Activated naive CD4-positive, alpha-beta T cell (primary cell): ENCODE data around the gene SLC39A11.

ENCODE experiments used
- DNase-seq, 4 experiments: peaks; one replicate each; lab custom pipeline; 2025; lab: John Stamatoyannopoulos, UW

The SLC39A11 gene

DNA sequence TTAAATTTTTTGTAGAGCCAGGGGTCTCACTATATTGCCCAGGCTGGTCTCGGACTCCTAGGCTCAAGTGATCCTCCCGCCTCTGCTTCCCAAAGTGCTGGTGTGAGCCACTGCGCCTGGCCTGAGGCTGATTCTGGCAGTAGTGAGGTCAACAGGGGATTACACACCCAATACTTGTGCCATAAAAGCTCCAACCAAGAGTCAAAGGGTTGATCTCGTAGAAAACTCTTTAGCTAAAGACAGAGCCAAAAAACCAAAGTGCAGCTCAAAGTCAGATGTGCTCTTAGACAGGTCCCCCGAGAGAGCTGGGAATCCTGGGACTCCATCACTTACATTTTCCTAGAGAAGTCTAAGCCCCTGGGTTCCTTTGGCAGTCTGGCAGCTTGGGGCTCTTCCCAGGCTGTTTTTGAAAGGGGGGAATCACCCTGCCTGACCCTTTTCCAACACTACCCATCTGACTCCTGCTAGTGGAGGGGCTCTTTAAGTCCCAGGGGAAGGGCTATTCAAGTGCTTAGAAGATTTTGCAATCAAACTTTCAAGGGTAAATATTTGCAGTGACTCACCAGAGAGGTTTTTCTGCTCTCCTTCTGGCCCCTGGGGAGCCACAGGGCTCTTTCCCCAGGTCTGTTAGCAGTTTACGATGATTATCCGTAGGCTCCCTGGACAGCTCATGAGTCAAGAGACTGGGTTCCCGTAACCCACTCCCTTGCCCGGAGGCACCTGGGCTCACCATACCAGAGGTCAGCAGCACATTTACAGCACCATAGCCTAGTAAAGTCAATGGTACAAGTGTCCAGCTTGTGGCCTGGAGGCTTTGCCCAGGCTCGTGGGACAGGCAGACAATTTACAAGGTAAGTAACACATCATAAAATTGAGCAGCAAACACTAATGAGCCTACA lies 408.7 kb downstream of the SLC39A11 start:
- no peak for DNase-seq

DNA sequence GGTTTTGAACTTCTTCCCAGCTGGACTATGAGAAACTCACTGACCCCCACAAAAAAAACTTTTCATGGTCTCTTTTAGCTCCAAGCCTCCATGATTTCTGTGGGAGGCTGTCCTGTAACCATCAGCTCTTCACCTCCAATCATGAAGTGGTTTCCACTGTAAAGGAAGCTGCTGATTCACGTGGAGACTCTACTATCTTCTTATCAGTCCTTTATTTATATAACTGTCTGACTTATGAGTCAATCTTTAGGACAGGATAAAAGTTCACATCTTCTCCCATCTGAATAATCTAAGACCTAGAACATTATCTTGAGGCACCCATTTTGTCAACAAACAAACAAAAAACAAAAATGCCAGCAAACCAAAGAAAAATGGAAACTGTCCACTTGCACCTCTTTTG lies 409.9 kb downstream of the SLC39A11 start:
- DNase-seq: no peak

DNA sequence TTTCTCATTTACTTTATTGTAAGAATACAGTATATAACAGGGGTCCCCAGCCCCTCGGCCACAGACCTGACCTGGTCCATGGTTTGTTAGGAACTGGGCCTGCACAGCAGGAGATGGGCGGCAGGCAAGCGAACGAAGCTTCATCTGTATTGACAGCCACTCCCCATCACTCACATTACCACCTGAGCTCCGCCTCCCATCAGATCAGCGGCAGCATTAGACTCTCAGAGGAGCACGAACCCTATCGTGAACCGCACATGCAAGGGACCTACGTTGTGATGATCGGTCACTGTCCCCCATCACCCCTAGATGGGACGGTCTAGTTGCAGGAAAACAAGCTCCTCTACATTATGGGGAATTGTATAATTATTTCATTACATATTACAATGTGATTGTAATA lies 410.6 kb downstream of the SLC39A11 start:
- DNase-seq: no peak

DNA sequence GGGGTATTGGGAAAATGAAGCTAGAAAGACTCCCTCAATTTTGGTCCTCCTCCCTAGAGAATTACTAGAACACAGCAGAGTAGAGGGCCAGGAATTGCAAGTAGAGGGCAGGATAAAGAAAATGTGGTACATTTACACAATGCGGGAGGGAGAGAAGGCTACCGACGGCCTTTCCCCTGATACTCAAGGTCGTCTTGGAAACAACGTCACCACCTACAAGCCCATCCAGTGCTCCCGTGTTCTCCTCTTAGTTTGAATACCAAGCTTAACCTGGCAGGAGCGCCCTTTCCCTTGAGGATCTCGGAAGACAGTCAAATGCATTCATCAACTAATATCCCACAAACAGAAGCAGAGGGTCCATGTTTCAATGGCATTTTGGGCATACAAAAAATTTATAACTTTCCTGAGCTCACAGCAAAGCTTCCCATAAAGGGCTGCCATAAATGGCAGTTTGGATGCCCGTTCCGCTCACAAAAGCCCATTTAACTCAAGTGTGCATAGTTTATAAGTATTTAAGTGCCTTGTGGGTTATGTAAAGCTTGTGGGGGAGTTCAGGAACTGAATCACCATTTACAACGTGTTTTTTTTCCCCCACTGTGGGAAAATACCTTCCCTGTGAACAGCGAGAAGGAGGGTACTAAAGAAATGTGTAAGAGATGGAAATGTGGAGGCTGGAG lies 414.6 kb downstream of the SLC39A11 start:
- no peak for DNase-seq

GRCh38 chr17:72677108-72677507 lies 415.4 kb downstream of the SLC39A11 start:
- DNase-seq: no peak

DNA sequence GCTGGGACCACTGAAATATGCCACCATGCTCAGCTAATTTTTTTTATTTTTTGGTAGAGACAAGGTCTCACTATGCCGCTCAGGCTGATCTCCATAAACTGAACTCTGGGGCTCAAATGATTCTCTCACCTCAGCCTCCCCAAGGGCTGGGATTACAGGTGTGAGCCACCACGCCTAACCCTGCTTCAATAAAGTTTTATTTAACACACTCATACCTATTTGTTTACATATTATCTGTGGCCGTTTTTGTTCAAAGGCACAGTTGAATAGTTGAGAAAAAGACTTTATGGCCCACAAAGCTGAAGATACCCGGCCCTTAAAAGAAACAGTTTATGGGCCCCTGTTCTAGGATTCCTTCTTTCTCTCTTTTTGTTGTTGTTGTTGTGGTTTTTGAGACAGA lies 419.8 kb downstream of the SLC39A11 start:
- DNase-seq: no peak

DNA sequence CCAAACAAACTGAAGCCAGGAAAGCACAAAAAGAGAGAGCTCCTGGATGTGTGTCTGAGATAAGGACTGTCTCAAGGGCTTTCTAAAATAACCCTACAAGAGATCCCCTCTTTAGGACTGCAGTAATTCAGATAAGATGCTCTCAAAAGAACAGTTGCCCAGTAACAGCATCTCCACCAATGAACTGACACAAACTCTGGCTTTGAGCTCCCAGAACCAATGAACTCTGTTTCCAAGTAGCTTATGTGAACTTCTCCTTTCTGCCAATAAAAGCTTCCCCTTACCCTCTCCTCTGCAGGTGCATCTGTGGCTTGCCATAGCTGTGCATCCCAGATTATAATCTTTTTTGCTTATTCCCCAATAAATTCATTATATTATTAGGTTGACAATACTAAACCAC lies 421.5 kb downstream of the SLC39A11 start:
- DNase-seq: no peak

GRCh38 chr17:72667096-72668063 lies 425.1 kb downstream of the SLC39A11 start:
- no peak for DNase-seq

DNA sequence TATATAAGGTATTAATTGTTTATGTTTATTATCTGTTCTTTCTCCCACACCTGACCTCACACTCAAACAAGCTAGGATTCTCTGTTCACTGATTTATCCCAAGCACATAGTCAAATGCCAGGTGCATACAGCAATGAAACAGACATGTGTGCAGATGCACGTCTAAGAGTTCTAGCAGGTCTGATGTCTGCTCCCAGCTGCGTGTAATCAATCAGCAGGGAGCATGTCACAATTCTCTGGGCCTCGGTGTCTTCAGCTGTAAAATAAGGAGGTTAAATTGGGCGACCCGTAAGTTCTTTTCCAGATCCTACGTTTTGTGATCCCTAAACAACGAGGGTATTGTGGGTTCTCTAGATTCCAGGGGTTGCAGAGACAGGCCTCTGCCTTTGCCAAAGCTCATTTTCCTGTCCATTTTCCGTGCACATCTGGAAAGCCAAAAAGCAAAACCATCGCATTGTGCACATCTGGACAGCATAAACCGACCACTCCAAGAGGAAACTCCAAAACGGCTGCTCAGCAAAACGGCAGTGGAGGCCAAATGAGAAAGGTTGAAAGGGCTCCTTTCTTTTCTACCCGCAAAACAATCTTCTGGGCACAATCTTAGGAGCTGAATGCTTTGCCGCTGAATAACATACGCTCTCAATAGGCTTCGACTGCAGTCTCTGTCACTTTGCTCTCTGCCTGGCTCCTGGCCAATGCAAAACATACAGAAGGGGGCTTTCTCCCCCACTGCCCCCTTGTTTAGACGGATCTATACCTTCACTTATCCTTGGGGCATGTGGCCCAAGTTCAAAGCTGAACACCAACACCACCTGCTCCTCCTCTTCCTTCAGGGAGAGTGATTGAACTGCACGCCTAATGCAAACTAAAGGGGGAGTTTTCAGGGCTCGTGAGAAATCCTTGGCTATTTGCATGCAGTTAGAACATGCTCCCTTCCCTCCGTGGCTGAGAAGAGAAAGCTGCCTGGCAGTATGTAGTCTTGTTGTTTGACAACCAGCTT lies 426.3 kb downstream of the SLC39A11 start:
- DNase-seq: no peak

GRCh38 chr17:72662827-72663190 lies 429.7 kb downstream of the SLC39A11 start:
- DNase-seq: no peak

DNA sequence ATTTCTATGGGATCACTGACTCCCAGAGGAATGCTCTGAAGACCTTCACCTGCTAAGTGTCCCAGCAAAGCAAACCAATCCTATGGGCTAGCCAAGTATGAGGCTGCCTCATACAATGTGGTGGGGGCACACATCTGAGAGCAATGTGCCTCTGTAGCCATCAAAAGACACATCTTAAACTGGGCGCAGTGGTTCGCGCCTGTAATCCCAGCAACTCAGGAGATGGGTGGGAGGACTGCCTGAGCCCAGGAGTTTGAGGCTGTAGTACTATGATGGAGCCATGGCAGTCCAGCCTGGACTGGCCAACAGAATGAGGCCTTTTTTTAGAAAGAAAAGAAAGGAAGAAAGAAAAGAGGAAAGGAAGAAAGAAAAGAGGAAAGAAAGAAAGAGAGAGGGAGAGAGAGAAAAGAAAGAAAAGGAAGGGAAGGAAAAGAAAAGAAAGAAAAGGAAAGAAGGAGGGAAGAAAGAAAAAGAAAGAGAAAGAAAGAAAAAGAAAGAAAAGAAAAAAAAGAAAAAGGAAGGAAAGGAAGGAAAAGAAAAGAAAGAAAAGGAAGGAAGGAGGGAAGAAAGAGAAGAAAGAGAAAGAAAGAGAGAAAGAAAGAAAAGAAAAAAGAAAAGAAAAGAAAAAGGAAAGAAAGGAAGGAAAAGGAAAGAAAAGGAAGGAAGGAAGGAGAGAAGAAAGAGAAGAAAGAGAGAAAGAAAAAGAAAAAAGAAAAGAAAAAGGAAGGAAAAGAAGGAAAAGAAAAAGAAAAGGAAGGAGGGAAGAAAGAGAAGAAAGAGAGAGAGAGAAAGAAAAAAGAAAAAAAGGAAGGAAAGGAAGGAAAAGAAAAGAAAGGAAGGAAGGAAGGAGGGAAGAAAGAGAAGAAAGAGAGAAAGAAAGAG lies 430.3 kb downstream of the SLC39A11 start:
- DNase-seq: no peak

GRCh38 chr17:72661116-72661944 lies 431.2 kb downstream of the SLC39A11 start:
- no peak for DNase-seq

GRCh38 chr17:72660274-72661115 lies 432.0 kb downstream of the SLC39A11 start:
- DNase-seq: no peak

- no peak for DNase-seq
Measured at GRCh38 chr17:72659811-72660210, 432.7 kb downstream of the SLC39A11 start.

GRCh38 chr17:72658675-72659074 lies 433.8 kb downstream of the SLC39A11 start:
- DNase-seq: no peak

- DNase-seq: no peak
Measured at GRCh38 chr17:72657467-72658317, 434.8 kb downstream of the SLC39A11 start.

DNA sequence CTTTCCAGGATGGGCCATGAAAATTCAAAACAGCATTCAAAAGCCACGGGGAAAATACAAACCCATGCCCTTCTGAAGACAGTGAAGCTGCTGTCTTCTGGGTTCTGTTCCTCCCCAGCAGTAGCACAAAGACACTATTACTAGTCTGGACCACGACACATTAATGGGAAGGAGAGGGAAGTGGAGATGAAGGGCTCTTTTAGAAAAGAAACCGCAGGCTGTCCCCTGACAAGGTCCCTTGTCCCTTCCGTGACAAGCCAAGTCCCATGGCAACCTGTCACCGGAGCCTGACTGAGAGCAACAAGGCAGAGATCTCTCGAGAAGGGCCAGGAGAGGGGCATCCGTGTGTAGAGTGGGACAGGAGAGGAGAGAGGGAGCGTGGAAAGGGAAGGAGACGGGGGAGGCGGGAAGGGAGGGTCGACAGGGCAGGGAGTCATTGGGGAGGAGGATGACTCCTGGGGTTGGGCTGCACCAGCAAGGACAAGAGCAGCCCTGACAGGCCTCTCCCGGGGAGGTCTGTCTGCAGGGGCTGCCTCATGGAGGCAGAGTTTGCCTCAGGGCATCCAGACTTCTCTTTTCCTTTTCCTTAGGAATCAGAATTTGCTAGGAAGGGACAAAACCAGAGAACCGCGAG lies 436.2 kb downstream of the SLC39A11 start:
- no peak for DNase-seq
